Esophagus squamous epithelium (tissue), 5 donors: Measurements from ENCODE around the gene ZNF76. TPM values are rescaled to one million over a fixed set of nuclear protein-coding genes. Genes with fewer than 3 reads are reported as not detected.
"Not testable (repeated sequence)": the region's sequence is repeated elsewhere in the genome, so short reads cannot be mapped to it uniquely, and the experiment has no call there.

ENCODE experiments used
- DNase-seq: peaks from one replicate; lab custom pipeline; 2025; lab: John Stamatoyannopoulos, UW
- H3K27ac ChIP-seq, 4 donors: fragments of 200-600 bp; sonication (generic); one replicate each; pipeline ENCODE4 v1.5.1; 2016 to 2019; ENCODE audit warnings: mild to moderate bottlenecking in 1 of 4
- H3K27me3 ChIP-seq, 4 donors: fragments of 200-600 bp; sonication (generic); 1 replicate in 3 of 4; 2 replicates in 1 of 4; pipeline versions ENCODE4 v1.5.1 to v1.6.0; 2017 to 2021; ENCODE audit warnings: antibody characterized with exemption in 1 of 4
- H3K36me3 ChIP-seq, 3 donors: fragments of 200-600 bp; sonication (generic); one replicate each; pipeline ENCODE4 v1.5.1; 2016 to 2019
- H3K4me1 ChIP-seq, 3 donors: fragments of 200-600 bp; sonication (generic); one replicate each; pipeline ENCODE4 v1.5.1; 2017 to 2019
- H3K4me3 ChIP-seq, 4 donors: fragments of 200-600 bp; sonication (generic); 1 replicate in 3 of 4; 2 replicates in 1 of 4; pipeline ENCODE4 v1.5.1; 2016 to 2019; ENCODE audit warnings: mild to moderate bottlenecking in 2 of 4, moderate library complexity in 1 of 4
- H3K9me3 ChIP-seq, 3 donors: fragments of 200-600 bp; sonication (generic); one replicate each; pipeline ENCODE4 v1.5.1; 2016 to 2019
- POLR2A ChIP-seq, 4 donors: fragments of 450-650 bp; IDR thresholded peaks; one replicate each; pipeline ENCODE4 v1.6.1; 2017; ENCODE audit warnings: antibody characterized with exemption in 4 of 4, mild to moderate bottlenecking in 4 of 4, moderate library complexity in 3 of 4
- WGBS, 2 donors: methylation state at CpG; one replicate each; pipeline ENCODE4 v1.1.5; 2018; 5-methylcytosine and 5-hydroxymethylcytosine counted together
- intact Hi-C: fragments of 100-400 bp; cut with DNase I; formaldehyde crosslinking; loops from one replicate; pipeline ENCODE4 v1.15.0; 2022
- total RNA-seq, 4 donors: library from RNA; depleted of rRNA; stranded (reverse); fragments of >200 nt; gene quantifications; one replicate each; pipeline ENCODE4 v1.1.0, GENCODE V29; 2016
- TF ChIP-seq, protein P1 (sequence below), 6 experiments: fragments of 450-650 bp in 4 of 6; fragments of 200-600 bp in 2 of 6; sonication (generic) in 2 of 6; IDR thresholded peaks; one replicate each; pipeline ENCODE4 v1.5.1; 2016 to 2019; ENCODE audit warnings: antibody characterized with exemption in 6 of 6, mild to moderate bottlenecking in 4 of 6, moderate library complexity in 4 of 6
- donor health status: DM: yes; HTN: yes; CAD: no.

ZNF76 gene
- total RNA-seq, 4 donors from 2014 or later = 10.1 to 25.0 (median 10.9) TPM

DNA sequence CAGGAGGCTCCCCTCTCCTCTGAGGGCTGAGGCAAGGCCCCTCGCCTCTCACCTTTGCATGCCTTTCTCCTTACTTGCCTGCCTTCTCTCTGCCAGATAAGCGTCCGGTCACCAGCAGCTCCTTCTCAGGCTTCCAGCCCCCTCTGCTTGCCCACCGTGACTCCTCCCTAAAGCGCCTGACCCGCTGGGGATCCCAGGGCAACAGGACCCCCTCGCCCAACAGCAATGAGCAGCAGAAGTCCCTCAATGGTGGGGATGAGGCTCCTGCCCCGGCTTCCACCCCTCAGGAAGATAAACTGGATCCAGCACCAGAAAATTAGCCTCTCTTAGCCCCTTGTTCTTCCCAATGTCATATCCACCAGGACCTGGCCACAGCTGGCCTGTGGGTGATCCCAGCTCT is 61.6 kb downstream of the ZNF76 start:
- Histone ChIP-seq H3K36me3 (peaks cover 6 to 65% (median 26%) of the 10 kb centered on the region in 3 donors), H3K9me3 (no peaks in the 10 kb centered on the region), H3K27ac (no peak overlapping the region), H3K27me3 (no peaks in the 10 kb centered on the region), H3K4me1 (peaks cover 3 to 21% (median 4%) of the 10 kb centered on the region in 3 donors), H3K4me3 (no peak overlapping the region)
- no peak for DNase-seq
- WGBS, 2 donors = 90 to 94% methylated on average over 3 to 8 of the region's 8 CpGs
- intact Hi-C loops = no loop called here
- no peak for TF ChIP-seq POLR2A (IDR thresholded peaks at IDR 0.05)
- TF ChIP-seq, protein P1, sequence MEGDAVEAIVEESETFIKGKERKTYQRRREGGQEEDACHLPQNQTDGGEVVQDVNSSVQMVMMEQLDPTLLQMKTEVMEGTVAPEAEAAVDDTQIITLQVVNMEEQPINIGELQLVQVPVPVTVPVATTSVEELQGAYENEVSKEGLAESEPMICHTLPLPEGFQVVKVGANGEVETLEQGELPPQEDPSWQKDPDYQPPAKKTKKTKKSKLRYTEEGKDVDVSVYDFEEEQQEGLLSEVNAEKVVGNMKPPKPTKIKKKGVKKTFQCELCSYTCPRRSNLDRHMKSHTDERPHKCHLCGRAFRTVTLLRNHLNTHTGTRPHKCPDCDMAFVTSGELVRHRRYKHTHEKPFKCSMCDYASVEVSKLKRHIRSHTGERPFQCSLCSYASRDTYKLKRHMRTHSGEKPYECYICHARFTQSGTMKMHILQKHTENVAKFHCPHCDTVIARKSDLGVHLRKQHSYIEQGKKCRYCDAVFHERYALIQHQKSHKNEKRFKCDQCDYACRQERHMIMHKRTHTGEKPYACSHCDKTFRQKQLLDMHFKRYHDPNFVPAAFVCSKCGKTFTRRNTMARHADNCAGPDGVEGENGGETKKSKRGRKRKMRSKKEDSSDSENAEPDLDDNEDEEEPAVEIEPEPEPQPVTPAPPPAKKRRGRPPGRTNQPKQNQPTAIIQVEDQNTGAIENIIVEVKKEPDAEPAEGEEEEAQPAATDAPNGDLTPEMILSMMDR (IDR thresholded peaks at IDR 0.05) = no peak

DNA sequence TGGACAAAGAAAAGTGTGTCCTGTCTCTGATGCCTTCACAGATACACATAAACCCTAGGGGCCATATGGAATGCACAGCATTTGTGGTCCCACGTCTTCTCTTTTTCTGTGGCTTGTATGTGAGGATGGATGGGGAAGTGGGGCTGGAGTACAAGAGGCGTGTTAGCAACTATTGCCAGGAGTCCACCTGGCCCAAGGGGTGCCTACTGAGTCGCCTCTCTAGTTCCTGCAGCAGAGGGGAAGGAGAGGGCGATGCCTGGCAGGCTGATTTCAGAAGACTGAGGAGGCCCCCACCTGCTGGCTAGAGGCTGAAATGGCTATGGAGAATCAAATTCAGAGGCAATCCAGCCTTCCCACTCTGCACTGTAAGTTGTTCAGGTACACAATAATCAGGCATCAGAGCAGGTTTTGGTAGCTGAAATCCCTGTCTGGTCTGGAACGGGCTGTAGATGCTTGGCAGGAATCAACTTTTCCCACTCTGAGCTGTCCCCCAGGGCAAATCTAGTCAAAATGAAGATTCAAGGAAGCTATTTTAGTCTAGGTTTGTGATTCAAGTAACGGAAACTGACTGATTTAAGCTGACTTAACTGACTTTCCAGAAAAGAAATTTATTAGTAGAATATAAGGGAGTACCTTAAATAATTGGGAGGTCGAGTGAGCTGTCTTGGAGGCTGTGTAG is 68.0 kb downstream of the ZNF76 start:
- H3K4me3 ChIP-seq = no peak overlapping the region
- intact Hi-C loops = no loop called here

DNA sequence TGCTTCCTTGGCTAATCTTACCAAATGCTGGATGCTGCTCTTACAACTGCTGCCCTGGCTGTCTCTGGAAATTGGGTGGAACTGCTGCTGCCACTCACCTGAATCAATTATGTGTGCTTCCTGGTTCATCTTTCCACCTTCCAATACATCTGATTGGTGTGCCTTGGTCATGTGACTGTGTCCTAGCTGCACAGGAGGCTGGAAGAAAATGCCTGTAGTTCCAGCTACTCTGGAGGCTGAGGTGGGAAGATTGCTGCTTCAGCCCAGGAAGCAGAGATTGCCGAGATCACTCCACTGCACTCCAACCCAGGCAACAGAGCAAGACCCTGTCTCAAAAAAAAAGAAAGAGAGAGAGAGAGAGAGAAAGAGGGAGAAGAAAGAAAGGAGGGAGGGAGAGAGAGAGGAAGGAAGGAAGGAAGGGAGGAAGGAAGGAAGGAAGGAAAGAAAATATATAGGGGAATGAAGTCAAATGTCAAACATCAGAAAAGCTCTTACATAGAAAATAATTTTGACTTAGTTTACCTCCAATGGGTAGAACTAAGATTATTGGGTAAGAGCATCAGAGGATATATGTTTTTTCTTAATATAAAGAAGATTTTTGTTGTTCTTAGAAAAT is 68.7 kb downstream of the ZNF76 start:
- WGBS, 2 donors = 83 to 100% methylated on average over 1 of the region's 1 CpG
- TF ChIP-seq, protein P1 (IDR thresholded peaks at IDR 0.05) = no peak
- TF ChIP-seq POLR2A (IDR thresholded peaks at IDR 0.05) = no peak
- DNase-seq = no peak
- H3K27me3 ChIP-seq = no peaks in the 10 kb centered on the region
- peaks cover 0 to 19% (median 5%) of the 10 kb centered on the region in 3 donors for H3K36me3 ChIP-seq
- no peaks in the 10 kb centered on the region for H3K9me3 ChIP-seq
- intact Hi-C loops = no loop called here
- H3K4me3 ChIP-seq = no peak overlapping the region
- H3K27ac ChIP-seq = no peak overlapping the region
- H3K4me1 ChIP-seq = peaks cover 0 to 21% (median 0%) of the 10 kb centered on the region in 3 donors

More for the DNA sequence above, 68.0 kb downstream of the ZNF76 start:
- H3K4me1 ChIP-seq = peaks cover 0 to 16% (median 0%) of the 10 kb centered on the region in 3 donors
- no peak for DNase-seq
- TF ChIP-seq POLR2A (IDR thresholded peaks at IDR 0.05) = no peak
- TF ChIP-seq, protein P1 (IDR thresholded peaks at IDR 0.05) = peak; percentile 26 to 61 (median 46)
- H3K27ac ChIP-seq = no peak overlapping the region
- peaks cover 0 to 27% (median 6%) of the 10 kb centered on the region in 3 donors for H3K36me3 ChIP-seq
- no peaks in the 10 kb centered on the region for H3K9me3 ChIP-seq
- H3K27me3 ChIP-seq = no peaks in the 10 kb centered on the region
- 34 to 53% methylated on average over 5 to 6 of the region's 7 CpGs for WGBS, 2 donors

DNA sequence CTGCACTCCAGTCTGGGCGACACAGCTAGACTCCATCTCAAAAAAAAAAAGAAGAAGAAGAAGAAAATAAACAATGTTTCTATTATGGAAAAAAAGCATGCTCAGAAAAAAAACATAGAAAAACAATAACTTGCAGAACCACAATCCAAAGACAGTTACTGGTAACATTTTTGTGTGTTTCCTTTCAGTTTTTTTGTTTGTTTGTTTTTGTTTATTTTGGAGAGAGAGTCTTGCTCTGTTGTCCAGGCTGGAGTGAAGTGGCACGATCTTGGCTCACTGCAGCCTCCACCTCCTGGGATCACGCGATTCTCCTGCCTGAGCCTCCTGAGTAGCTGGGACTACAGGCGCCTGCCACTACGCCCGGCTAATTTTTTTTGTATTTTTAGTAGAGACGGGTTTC is 69.4 kb downstream of the ZNF76 start:
- H3K27ac ChIP-seq, H3K4me3 ChIP-seq, H3K9me3 ChIP-seq, intact Hi-C loops, DNase-seq, H3K27me3 ChIP-seq: not testable (repeated sequence)
- Histone ChIP-seq H3K4me1 (peaks cover 0 to 21% (median 0%) of the 10 kb centered on the region in 3 donors), H3K36me3 (peaks cover 0 to 13% (median 0%) of the 10 kb centered on the region in 3 donors)
- 90 to 93% methylated on average over 8 of the region's 8 CpGs for WGBS, 2 donors

DNA sequence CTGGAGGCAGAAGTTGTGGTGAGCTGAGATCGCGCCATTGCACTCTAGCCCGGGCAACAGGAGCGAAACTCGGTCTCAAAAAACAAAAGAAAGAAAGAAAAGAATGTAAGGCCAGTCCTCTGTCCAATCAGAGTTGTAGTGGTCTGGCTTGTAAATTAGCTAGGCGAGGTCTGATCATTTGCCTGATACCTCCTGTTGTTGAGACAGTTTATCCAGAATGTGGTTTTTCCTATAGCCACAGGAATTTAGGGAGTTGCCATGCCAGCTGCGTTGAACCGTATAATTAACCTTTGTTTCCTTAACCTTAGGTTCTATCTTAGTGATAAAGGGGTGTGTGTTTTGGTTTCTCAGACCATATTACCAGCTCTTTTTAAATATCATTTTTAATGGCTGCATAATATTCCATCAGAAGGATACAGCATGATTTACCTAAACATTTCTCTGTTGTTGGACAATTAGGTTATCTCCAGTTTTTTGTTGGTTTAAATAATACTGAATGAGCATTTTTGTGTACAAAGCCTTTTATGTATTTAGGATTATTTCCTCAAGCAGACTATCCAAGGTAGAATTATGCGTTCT is 71.1 kb downstream of the ZNF76 start:
- TF ChIP-seq POLR2A (IDR thresholded peaks at IDR 0.05) = no peak
- TF ChIP-seq, protein P1 (IDR thresholded peaks at IDR 0.05) = no peak
- intact Hi-C loops = no loop called here
- DNase-seq = no peak
- Histone ChIP-seq H3K27me3 (peaks cover 0 to 5% (median 0%) of the 10 kb centered on the region in 4 donors), H3K9me3 (no peaks in the 10 kb centered on the region), H3K27ac (no peak overlapping the region), H3K4me1 (peaks cover 0 to 21% (median 0%) of the 10 kb centered on the region in 3 donors), H3K4me3 (no peak overlapping the region), H3K36me3 (no peaks in the 10 kb centered on the region)
- WGBS, 2 donors = 93% methylated on average over 9 of the region's 9 CpGs
